ENCODE results near the gene SCN1B.
"Not testable (repeated sequence)": the region's sequence is repeated elsewhere in the genome, so short reads cannot be mapped to it uniquely, and the experiment has no call there.

The SCN1B gene

GRCh38 chr19:35038623-35039512 is 8.6 kb downstream of the SCN1B start:
- DNase-seq = no peak

GRCh38 chr19:35039881-35040825 is 9.9 kb downstream of the SCN1B start:
- no peak for DNase-seq

- DNase-seq = no peak
These were observed 10.7 kb downstream of the SCN1B start for GRCh38 chr19:35040826-35041547.

- DNase-seq = no peak
These were observed 11.3 kb downstream of the SCN1B start, which contains the start of gene HPN for GRCh38 chr19:35041548-35042055. Gene HPN, plus strand, starts transcription at chr19:35041721. Its CDS starts 786 bp downstream, at chr19:35042507.

- no peak for DNase-seq
These were observed 11.9 kb downstream of the SCN1B start for GRCh38 chr19:35042056-35042730.

GRCh38 chr19:35042954-35043604 is 12.8 kb downstream of the SCN1B start:
- no peak for DNase-seq

GRCh38 chr19:35043906-35044305 is 13.6 kb downstream of the SCN1B start:
- DNase-seq = no peak

- DNase-seq = peak; percentile 17
These were observed 14.2 kb downstream of the SCN1B start for GRCh38 chr19:35044317-35045117.

- no peak for DNase-seq
These were observed 15.5 kb downstream of the SCN1B start for GRCh38 chr19:35045667-35046300.

GRCh38 chr19:35046461-35046860 is 16.2 kb downstream of the SCN1B start:
- no peak for DNase-seq

- DNase-seq = no peak
These were observed 18.7 kb downstream of the SCN1B start for GRCh38 chr19:35048911-35049411.

- DNase-seq = no peak
These were observed 19.2 kb downstream of the SCN1B start for GRCh38 chr19:35049456-35049855.

- DNase-seq = not testable (repeated sequence)
These were observed 20.4 kb downstream of the SCN1B start for GRCh38 chr19:35050662-35051061.

GRCh38 chr19:35051268-35051667 is 21.0 kb downstream of the SCN1B start:
- DNase-seq = not testable (repeated sequence)

- no peak for DNase-seq
These were observed 21.5 kb downstream of the SCN1B start for GRCh38 chr19:35051796-35052195.

GRCh38 chr19:35052599-35053190 is 22.4 kb downstream of the SCN1B start:
- DNase-seq = no peak

GRCh38 chr19:35053667-35054293 is 23.5 kb downstream of the SCN1B start:
- DNase-seq = no peak

GRCh38 chr19:35054626-35055025 is 24.4 kb downstream of the SCN1B start:
- DNase-seq = no peak

GRCh38 chr19:35055715-35056179 is 25.5 kb downstream of the SCN1B start:
- DNase-seq = no peak
